ENCODE data around the gene GABRB1. TPM values are rescaled to one million over a fixed set of nuclear protein-coding genes. Genes with fewer than 3 reads are reported as not detected.

GABRB1 gene
- total and polyA plus RNA-seq, 2 experiments from 2014 or later, result 0.26 to 0.97 TPM

DNA sequence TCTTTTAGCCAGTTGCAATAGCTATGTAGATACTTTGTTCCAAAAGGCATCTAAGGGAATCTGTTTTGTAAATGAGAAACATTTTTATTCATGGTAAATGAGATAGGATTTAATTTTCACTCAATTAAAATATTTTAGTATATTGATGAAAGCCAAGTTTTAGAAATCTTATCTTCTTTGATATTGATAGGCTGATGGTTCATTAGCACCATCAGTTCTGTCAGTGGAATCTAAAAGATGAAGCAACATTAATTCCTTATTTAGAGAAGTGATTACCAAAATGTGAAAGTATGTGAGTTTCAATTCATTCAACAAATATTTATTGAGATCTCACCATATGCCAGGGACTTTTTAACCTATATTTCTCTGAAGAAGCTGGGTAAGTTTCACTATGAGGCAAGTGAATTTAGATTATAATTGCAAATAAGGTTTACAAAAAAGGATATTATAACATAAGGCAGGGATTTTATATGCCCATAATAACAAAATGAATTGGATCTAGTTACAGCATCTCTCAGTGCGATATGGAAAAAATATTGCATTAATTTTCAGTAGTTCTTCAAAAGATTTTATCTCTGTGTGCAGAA, 79.3 kb downstream of the GABRB1 start (continued):
- TF ChIP-seq ZNF462 (CRISPR knock-in tag; IDR thresholded peaks at IDR 0.05) (no peak), CTCF (conservative IDR thresholded peaks at IDR 0.05; ENCODE audit: low read depth in 2 of 2) (no peak), ZNF114 (CRISPR knock-in tag; IDR thresholded peaks at IDR 0.05) (no peak), EZH2 (IDR thresholded peaks at IDR 0.05; ENCODE audit: low read depth, unreplicated experiment) (no peak), STAT1 (IDR thresholded peaks at IDR 0.05; ENCODE audit: unreplicated experiment) (no peak), NANOG (IDR thresholded peaks at IDR 0.05; ENCODE audit: borderline replicate concordance) (no peak), REST (IDR thresholded peaks at IDR 0.05; ENCODE audit: unreplicated experiment) (no peak), ZNF331 (CRISPR knock-in tag; IDR thresholded peaks at IDR 0.05; ENCODE audit: low read depth) (no peak), CREB1 (CRISPR knock-in tag; IDR thresholded peaks at IDR 0.05; ENCODE audit: low read depth) (no peak), JUNB (IDR thresholded peaks at IDR 0.05; ENCODE audit: unreplicated experiment) (no peak), EZH2phosphoT487 (IDR thresholded peaks at IDR 0.05; ENCODE audit: unreplicated experiment) (no peak)

Data from GM23338 (cell line).